ENCODE results near the gene NAT8L.
"Not testable (repeated sequence)": the region's sequence is repeated elsewhere in the genome, so short reads cannot be mapped to it uniquely, and the experiment has no call there.

NAT8L gene

GRCh38 chr4:2059046-2059725 lies at the start of gene NAT8L:
Gene NAT8L (plus strand): TSS chr4:2059327. CDS start chr4:2059512, 185 bp downstream.
- no peak for TF ChIP-seq CTCF (conservative IDR thresholded peaks at IDR 0.05)
- H3K27ac ChIP-seq: peak within 1 kb of the TSS; percentile 80

GRCh38 chr4:2009651-2010233 lies 49.4 kb upstream of the NAT8L start:
- TF ChIP-seq CTCF (conservative IDR thresholded peaks at IDR 0.05): peak; percentile 61
- H3K27ac ChIP-seq: peak overlapping the region; percentile 98

- TF ChIP-seq CTCF (conservative IDR thresholded peaks at IDR 0.05): no peak
- H3K27ac ChIP-seq: no peak overlapping the region
Measured at GRCh38 chr4:2011583-2011982, 47.5 kb upstream of the NAT8L start.

GRCh38 chr4:2015008-2015407 lies 44.1 kb upstream of the NAT8L start:
- H3K27ac ChIP-seq: no peak overlapping the region
- no peak for TF ChIP-seq CTCF (conservative IDR thresholded peaks at IDR 0.05)

- not testable (repeated sequence) for H3K27ac ChIP-seq
Measured at GRCh38 chr4:2021358-2022018, 37.6 kb upstream of the NAT8L start.

GRCh38 chr4:2024683-2025082 lies 34.4 kb upstream of the NAT8L start:
- TF ChIP-seq CTCF (conservative IDR thresholded peaks at IDR 0.05): no peak

GRCh38 chr4:2025817-2026216 lies 33.3 kb upstream of the NAT8L start:
- no peak for TF ChIP-seq CTCF (conservative IDR thresholded peaks at IDR 0.05)
- no peak overlapping the region for H3K27ac ChIP-seq

More at GRCh38 chr4:2024683-2025082, 34.4 kb upstream of the NAT8L start:
- H3K27ac ChIP-seq: no peak overlapping the region

- not testable (repeated sequence) for H3K27ac ChIP-seq
Measured at GRCh38 chr4:2027120-2027519, 32.0 kb upstream of the NAT8L start.

GRCh38 chr4:2031161-2031560 lies 28.0 kb upstream of the NAT8L start:
- not testable (repeated sequence) for H3K27ac ChIP-seq
